ENCODE results near the gene ZNF496.
"Not testable (repeated sequence)": the region's sequence is repeated elsewhere in the genome, so short reads cannot be mapped to it uniquely, and the experiment has no call there.

ZNF496 gene

GRCh38 chr1:247291161-247291560, 40.5 kb downstream of the ZNF496 start:
- no peak for DNase-seq

- DNase-seq: no peak
Observed at GRCh38 chr1:247290576-247290975, 41.1 kb downstream of the ZNF496 start.

- DNase-seq: not testable (repeated sequence)
Observed at GRCh38 chr1:247289274-247289892, 42.3 kb downstream of the ZNF496 start.

- DNase-seq: no peak
Observed at GRCh38 chr1:247288341-247288740, 43.3 kb downstream of the ZNF496 start.

- DNase-seq: no peak
Observed at GRCh38 chr1:247287460-247287859, 44.2 kb downstream of the ZNF496 start.

GRCh38 chr1:247286134-247286670, 45.5 kb downstream of the ZNF496 start:
- no peak for DNase-seq

- no peak for DNase-seq
Observed at GRCh38 chr1:247281001-247281574, 50.6 kb downstream of the ZNF496 start.

GRCh38 chr1:247277191-247277590, 54.5 kb downstream of the ZNF496 start:
- DNase-seq: no peak

- DNase-seq: no peak
Observed at GRCh38 chr1:247274605-247275256, 56.9 kb downstream of the ZNF496 start.

GRCh38 chr1:247273013-247273412, 58.7 kb downstream of the ZNF496 start:
- DNase-seq: no peak

GRCh38 chr1:247270003-247270402, 61.7 kb downstream of the ZNF496 start:
- no peak for DNase-seq

GRCh38 chr1:247269133-247269532, 62.5 kb downstream of the ZNF496 start:
- DNase-seq: no peak

- DNase-seq: no peak
Observed at GRCh38 chr1:247268390-247269045, 63.1 kb downstream of the ZNF496 start.

GRCh38 chr1:247266053-247266452, 65.6 kb downstream of the ZNF496 start:
- no peak for DNase-seq

- not testable (repeated sequence) for DNase-seq
Observed at GRCh38 chr1:247255772-247256171, 75.9 kb downstream of the ZNF496 start, which contains the start of gene VN1R5. TSS of gene VN1R5 (plus strand) at chr1:247256072.

GRCh38 chr1:247247568-247247967, 84.1 kb downstream of the ZNF496 start:
- DNase-seq: no peak
